KMS-11 (cell line): ENCODE results near the gene ACVR1.

Source experiments
- H2AFZ ChIP-seq: fragments of 200-600 bp; sonication (generic); 2 replicates; pipeline ENCODE4 v1.6.1; 2016; ENCODE audit warnings: antibody characterized with exemption, mixed run types, low read depth
- H3K27ac ChIP-seq: fragments of 200-600 bp; sonication (generic); 2 replicates; pipeline ENCODE4 v1.6.1; 2016; ENCODE audit warnings: mild to moderate bottlenecking, mixed run types
- H3K27me3 ChIP-seq: fragments of 200-600 bp; sonication (generic); 2 replicates; pipeline ENCODE4 v1.6.1; 2017; ENCODE audit warnings: mild to moderate bottlenecking, low read depth, mixed run types, moderate library complexity; ENCODE audit not compliant: insufficient read depth
- H3K36me3 ChIP-seq: fragments of 200-600 bp; sonication (generic); 2 replicates; pipeline ENCODE4 v1.6.1; 2017; ENCODE audit warnings: mild to moderate bottlenecking, mixed run types; ENCODE audit not compliant: insufficient read depth
- H3K4me1 ChIP-seq: fragments of 200-600 bp; sonication (generic); 2 replicates; pipeline ENCODE4 v1.6.1; 2016; ENCODE audit warnings: mild to moderate bottlenecking, low read depth, mixed run types; ENCODE audit not compliant: poor library complexity, severe bottlenecking
- H3K4me2 ChIP-seq: fragments of 200-600 bp; sonication (generic); 2 replicates; pipeline ENCODE4 v1.7.0; 2016; ENCODE audit warnings: mild to moderate bottlenecking, mixed run types
- H3K4me3 ChIP-seq: fragments of 200-600 bp; sonication (generic); IDR thresholded peaks from 2 replicates; pipeline ENCODE4 v1.6.1; 2017; ENCODE audit warnings: low read depth, low read length, mixed read lengths; ENCODE audit not compliant: insufficient read depth
- H3K79me2 ChIP-seq: fragments of 200-600 bp; sonication (generic); 2 replicates; pipeline ENCODE4 v1.6.1; 2016; ENCODE audit warnings: low read depth, mixed run types; ENCODE audit not compliant: insufficient read depth
- H3K9ac ChIP-seq: fragments of 200-600 bp; sonication (generic); 2 replicates; pipeline ENCODE4 v1.6.1; 2016; ENCODE audit warnings: mild to moderate bottlenecking, mixed run types
- H4K20me1 ChIP-seq: fragments of 200-600 bp; sonication (generic); 2 replicates; pipeline ENCODE4 v1.6.1; 2016; ENCODE audit warnings: mild to moderate bottlenecking, mixed run types; ENCODE audit not compliant: insufficient read depth
- TF ChIP-seq, protein P1 (sequence below): fragments of 200-600 bp; sonication (generic); conservative IDR thresholded peaks from 2 replicates; pipeline ENCODE4 v1.6.1; 2017; ENCODE audit warnings: low read depth, mild to moderate bottlenecking, antibody characterized with exemption, low read length, moderate library complexity, mixed read lengths

Gene ACVR1

DNA sequence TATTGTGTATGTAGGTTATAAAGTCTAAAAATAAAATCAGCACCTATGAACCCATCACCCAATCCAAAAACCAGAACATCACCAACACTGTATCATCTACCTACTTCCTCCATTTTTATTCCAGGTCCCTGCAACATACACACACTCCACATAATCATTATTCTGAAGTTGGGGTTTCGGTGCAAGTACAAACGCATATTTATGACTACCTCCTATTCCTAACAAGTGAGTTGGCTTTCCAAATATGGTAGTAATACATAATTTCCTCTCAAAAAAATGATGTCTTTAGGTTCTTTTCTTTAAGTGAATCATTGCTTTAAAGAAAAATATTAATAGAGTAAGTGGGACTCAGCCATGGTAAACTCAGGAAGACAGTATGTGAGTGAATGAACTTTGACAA, 3.3 kb downstream of the ACVR1 start:
- Histone ChIP-seq H4K20me1 (no peaks in the 10 kb centered on the region), H2AFZ (no peak overlapping the region), H3K4me2 (no peak overlapping the region), H3K27ac (no peak overlapping the region), H3K9ac (no peak overlapping the region), H3K4me3 (no peak overlapping the region), H3K4me1 (peaks cover 25% of the 10 kb centered on the region), H3K79me2 (peaks cover 15% of the 10 kb centered on the region; the same call in 1 of the 2 replicates), H3K27me3 (no peaks in the 10 kb centered on the region), H3K36me3 (no peaks in the 10 kb centered on the region)
- TF ChIP-seq, protein P1, sequence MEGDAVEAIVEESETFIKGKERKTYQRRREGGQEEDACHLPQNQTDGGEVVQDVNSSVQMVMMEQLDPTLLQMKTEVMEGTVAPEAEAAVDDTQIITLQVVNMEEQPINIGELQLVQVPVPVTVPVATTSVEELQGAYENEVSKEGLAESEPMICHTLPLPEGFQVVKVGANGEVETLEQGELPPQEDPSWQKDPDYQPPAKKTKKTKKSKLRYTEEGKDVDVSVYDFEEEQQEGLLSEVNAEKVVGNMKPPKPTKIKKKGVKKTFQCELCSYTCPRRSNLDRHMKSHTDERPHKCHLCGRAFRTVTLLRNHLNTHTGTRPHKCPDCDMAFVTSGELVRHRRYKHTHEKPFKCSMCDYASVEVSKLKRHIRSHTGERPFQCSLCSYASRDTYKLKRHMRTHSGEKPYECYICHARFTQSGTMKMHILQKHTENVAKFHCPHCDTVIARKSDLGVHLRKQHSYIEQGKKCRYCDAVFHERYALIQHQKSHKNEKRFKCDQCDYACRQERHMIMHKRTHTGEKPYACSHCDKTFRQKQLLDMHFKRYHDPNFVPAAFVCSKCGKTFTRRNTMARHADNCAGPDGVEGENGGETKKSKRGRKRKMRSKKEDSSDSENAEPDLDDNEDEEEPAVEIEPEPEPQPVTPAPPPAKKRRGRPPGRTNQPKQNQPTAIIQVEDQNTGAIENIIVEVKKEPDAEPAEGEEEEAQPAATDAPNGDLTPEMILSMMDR: no peak

DNA sequence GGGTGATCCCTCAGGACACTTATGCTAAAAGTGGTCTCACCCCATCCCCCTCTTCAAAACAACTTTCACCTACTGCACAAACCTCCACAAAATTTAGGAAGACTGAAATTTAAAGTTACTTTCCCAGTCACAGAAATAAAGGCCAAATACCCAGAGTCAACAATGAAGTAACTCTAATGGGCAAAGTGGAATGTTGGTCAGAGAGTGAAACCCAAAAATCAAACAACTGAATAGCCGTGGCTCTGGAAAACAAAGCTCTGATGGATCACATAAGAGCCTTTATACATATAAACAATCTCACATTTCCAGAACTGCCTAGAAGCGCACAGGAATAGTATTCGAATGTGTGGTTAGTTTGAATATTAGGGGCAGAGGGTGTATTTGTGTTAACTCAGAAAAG, 4.7 kb downstream of the ACVR1 start:
- no peak overlapping the region for H3K4me2 ChIP-seq
- H3K36me3 ChIP-seq: no peaks in the 10 kb centered on the region
- no peak overlapping the region for H3K27ac ChIP-seq
- H3K27me3 ChIP-seq: no peaks in the 10 kb centered on the region
- TF ChIP-seq, protein P1: no peak
- peaks cover 15% of the 10 kb centered on the region; the same call in 1 of the 2 replicates for H3K79me2 ChIP-seq
- H3K4me3 ChIP-seq: no peak overlapping the region
- no peak overlapping the region for H2AFZ ChIP-seq
- peaks cover 14% of the 10 kb centered on the region for H3K4me1 ChIP-seq
- no peak overlapping the region for H3K9ac ChIP-seq
- H4K20me1 ChIP-seq: no peaks in the 10 kb centered on the region

DNA sequence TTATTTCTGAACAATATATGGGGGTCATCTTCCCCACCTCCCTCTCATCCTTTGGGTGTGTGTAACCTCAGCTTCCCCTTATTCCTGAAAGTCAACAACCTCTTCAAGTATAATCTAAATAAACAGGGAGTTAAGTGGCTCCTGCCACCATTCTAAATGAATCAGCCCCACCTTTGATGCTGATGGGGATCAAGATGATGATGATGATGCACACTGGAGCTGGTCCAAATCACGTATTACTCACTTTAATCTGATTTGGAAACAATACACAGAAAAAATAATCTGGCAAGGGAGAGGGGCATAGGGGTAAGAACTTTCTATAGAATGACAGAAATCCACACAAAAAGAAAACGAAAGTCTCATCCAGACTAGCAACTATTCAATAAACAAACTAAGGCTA, 7.1 kb downstream of the ACVR1 start:
- Histone ChIP-seq H3K79me2 (peaks cover 21% of the 10 kb centered on the region), H2AFZ (no peak overlapping the region), H3K4me3 (no peak overlapping the region), H3K27me3 (no peaks in the 10 kb centered on the region), H3K27ac (no peak overlapping the region), H3K4me1 (peaks cover 4% of the 10 kb centered on the region), H3K4me2 (no peak overlapping the region), H4K20me1 (no peaks in the 10 kb centered on the region), H3K9ac (no peak overlapping the region), H3K36me3 (no peaks in the 10 kb centered on the region)
- TF ChIP-seq, protein P1: no peak

DNA sequence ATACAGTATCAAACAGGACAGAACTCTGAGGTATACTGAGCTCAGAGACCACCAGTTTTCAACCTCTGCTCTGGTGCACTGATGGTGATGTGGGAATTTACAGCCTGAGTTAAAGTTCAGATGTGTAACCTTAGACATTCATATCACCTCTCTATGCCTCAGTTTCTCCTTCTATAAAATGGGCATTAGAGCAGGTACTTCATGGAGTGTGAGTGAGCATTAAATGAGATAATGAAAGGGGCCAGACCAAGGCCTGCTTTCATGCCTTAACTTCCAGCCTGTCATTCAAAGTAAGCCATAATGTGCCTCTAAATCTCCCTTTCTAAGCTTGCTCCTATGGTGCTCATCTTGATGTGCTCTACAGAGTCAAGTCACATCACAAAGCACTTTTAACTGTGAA, 8.4 kb downstream of the ACVR1 start:
- H3K27me3 ChIP-seq: no peaks in the 10 kb centered on the region
- peaks cover 11% of the 10 kb centered on the region for H3K79me2 ChIP-seq
- no peak overlapping the region for H3K9ac ChIP-seq
- no peak overlapping the region for H3K4me3 ChIP-seq
- no peak overlapping the region for H3K27ac ChIP-seq
- no peaks in the 10 kb centered on the region for H3K36me3 ChIP-seq
- no peaks in the 10 kb centered on the region for H3K4me1 ChIP-seq
- no peak overlapping the region for H3K4me2 ChIP-seq
- no peak overlapping the region for H2AFZ ChIP-seq
- TF ChIP-seq, protein P1: no peak
- no peaks in the 10 kb centered on the region for H4K20me1 ChIP-seq
